CD4-positive, alpha-beta T cell treated with Interleukin-10 for 1 hour (primary cell): ENCODE measurements around the gene KANK4.

Experiments used
- DNase-seq: peaks from one replicate; pipeline ENCODE4 v3.0.0-alpha.2; 2020

The KANK4 gene

GRCh38 chr1:62336995-62337705 lies 17.9 kb upstream of the KANK4 start:
- no peak for DNase-seq

- DNase-seq = no peak
Observed at GRCh38 chr1:62336638-62336994, 17.4 kb upstream of the KANK4 start.

GRCh38 chr1:62335656-62336055 lies 16.4 kb upstream of the KANK4 start:
- no peak for DNase-seq

- no peak for DNase-seq
Observed at GRCh38 chr1:62334434-62334985, 15.3 kb upstream of the KANK4 start.

- DNase-seq = no peak
Observed at GRCh38 chr1:62333441-62333840, 14.2 kb upstream of the KANK4 start.

GRCh38 chr1:62327360-62328055 lies 8.3 kb upstream of the KANK4 start:
- no peak for DNase-seq

GRCh38 chr1:62325681-62326080 lies 6.4 kb upstream of the KANK4 start:
- DNase-seq = no peak

GRCh38 chr1:62325081-62325480 lies 5.8 kb upstream of the KANK4 start:
- DNase-seq = no peak

GRCh38 chr1:62321446-62321845 lies 2.2 kb upstream of the KANK4 start:
- no peak for DNase-seq

- DNase-seq = no peak
Observed at GRCh38 chr1:62318320-62318755, 896 bp downstream of the KANK4 start.

GRCh38 chr1:62317021-62317768 lies 2.0 kb downstream of the KANK4 start:
- no peak for DNase-seq

GRCh38 chr1:62316135-62316534 lies 3.1 kb downstream of the KANK4 start:
- DNase-seq = no peak

GRCh38 chr1:62315387-62315786 lies 3.8 kb downstream of the KANK4 start:
- DNase-seq = no peak

GRCh38 chr1:62314454-62315350 lies 4.5 kb downstream of the KANK4 start:
- no peak for DNase-seq

- no peak for DNase-seq
Observed at GRCh38 chr1:62312698-62313097, 6.5 kb downstream of the KANK4 start.

- DNase-seq = no peak
Observed at GRCh38 chr1:62311473-62311943, 7.7 kb downstream of the KANK4 start.

GRCh38 chr1:62309906-62310305 lies 9.3 kb downstream of the KANK4 start:
- no peak for DNase-seq

- DNase-seq = no peak
Observed at GRCh38 chr1:62308606-62309005, 10.6 kb downstream of the KANK4 start.

- DNase-seq = no peak
Observed at GRCh38 chr1:62307895-62308492, 11.2 kb downstream of the KANK4 start.

- DNase-seq = no peak
Observed at GRCh38 chr1:62307446-62307845, 11.8 kb downstream of the KANK4 start.

- no peak for DNase-seq
Observed at GRCh38 chr1:62306065-62306464, 13.2 kb downstream of the KANK4 start.

GRCh38 chr1:62304975-62305374 lies 14.3 kb downstream of the KANK4 start:
- DNase-seq = no peak
